ENCODE data around the gene GBA2. TPM values are rescaled to one million over a fixed set of nuclear protein-coding genes. Genes with fewer than 3 reads are reported as not detected.

GBA2 gene
- total RNA-seq, 1 donor: 41.5 TPM

- DNase-seq (ENCODE audit: low read depth in 2 of 3, low spot score in 2 of 3): peak in 1 of 3 donors; percentile 28
These were observed 7.3 kb downstream of the GBA2 start for GRCh38 chr9:35741740-35742139.

DNA sequence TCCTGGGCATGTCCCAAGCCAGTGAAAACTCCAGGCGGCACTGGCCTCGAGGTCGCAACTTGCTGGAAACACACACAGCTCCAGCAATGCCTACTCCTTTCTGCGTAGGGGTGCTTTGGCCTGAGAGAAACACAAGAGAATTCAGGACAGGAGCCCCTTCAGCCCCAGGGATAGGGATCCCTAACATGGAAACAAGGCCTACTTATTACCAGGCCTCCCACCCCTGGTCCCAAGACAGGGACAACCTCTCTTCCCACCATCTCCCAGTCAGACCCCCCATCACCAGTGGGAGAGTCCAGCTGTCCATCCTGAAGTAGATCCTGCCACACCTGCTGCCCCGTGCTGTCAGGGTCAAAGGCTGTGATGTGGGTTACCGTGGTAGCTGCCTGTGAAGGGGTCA lies 8.8 kb downstream of the GBA2 start:
- DNase-seq (ENCODE audit: low read depth in 2 of 3, low spot score in 2 of 3): no peak

- DNase-seq (ENCODE audit: low read depth in 2 of 3, low spot score in 2 of 3): no peak
These were observed 10.1 kb downstream of the GBA2 start for GRCh38 chr9:35738924-35739323.

DNA sequence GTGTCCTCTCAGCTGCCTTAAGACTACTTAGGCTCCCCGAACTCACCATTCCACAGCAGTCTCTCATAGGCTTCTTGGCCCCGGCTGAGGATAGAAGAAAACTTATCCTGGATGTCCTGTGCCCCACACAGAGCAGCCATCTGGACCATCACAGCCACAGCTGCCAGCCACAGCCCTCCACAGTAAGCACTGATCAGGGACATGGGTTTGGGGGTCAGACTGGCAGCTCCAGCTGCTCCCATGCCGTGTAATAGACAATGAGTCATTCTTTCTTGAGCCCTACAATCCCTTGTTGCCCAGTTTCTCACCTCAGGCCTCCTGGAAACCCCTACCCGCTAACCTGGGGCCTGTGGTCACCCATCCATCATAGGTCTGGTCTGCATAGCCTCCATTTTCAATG lies 10.8 kb downstream of the GBA2 start:
- DNase-seq (ENCODE audit: low read depth in 2 of 3, low spot score in 2 of 3): no peak

GRCh38 chr9:35737143-35737542 lies 11.9 kb downstream of the GBA2 start:
- no peak for DNase-seq (ENCODE audit: low read depth in 2 of 3, low spot score in 2 of 3)

- peak in 2 of 3 donors; percentile 72 to 89 for DNase-seq (ENCODE audit: low read depth in 2 of 3, low spot score in 2 of 3)
These were observed 12.8 kb downstream of the GBA2 start for GRCh38 chr9:35736201-35736633.

DNA sequence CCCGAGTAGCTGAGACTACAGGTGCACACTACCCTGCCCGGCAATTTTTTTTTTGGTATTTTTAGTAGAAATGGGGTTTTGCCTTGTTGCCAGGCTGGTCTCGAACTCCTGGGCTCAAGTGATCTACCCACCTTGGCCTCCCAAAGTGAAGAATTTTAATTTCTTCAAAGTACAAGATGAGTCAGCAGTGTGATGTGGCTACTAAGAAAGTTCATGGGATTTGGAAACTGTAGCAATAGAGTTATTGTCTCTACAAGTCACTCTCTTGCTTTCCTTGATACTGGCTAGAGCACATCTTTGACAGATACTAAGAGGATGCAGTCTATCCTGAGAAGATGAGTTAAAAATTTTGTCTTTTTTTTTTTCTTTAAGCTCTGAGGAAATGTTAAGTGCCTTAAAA lies 14.9 kb downstream of the GBA2 start:
- DNase-seq (ENCODE audit: low read depth in 2 of 3, low spot score in 2 of 3): no peak

DNA sequence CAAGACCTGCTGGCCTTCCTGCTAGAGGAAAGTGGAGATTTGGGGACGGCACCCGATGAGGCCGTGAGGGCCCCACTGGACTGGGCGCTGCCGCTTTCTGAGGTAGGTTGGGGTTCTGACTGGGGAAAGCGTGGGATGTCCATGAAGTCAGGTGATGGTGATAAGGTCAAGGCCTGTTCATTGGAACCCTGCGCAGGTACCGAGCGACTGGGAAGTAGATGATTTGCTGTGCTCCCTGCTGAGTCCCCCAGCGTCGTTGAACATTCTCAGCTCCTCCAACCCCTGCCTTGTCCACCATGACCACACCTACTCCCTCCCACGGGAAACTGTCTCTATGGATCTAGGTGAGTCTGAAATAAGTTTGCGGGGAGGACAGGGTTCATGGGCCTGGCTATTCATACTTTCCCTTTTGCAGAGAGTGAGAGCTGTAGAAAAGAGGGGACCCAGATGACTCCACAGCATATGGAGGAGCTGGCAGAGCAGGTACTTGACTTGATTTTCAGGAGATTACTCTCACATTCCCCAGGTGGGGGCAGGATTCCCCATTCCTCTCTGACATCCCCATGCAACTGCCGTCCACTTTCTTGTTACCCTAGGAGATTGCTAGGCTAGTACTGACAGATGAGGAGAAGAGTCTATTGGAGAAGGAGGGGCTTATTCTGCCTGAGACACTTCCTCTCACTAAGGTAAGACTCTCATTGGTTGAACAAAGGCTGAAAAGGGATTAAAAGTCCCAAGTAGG lies 16.1 kb downstream of the GBA2 start:
- peak in 1 of 3 donors; percentile 40 for DNase-seq (ENCODE audit: low read depth in 2 of 3, low spot score in 2 of 3)

DNA sequence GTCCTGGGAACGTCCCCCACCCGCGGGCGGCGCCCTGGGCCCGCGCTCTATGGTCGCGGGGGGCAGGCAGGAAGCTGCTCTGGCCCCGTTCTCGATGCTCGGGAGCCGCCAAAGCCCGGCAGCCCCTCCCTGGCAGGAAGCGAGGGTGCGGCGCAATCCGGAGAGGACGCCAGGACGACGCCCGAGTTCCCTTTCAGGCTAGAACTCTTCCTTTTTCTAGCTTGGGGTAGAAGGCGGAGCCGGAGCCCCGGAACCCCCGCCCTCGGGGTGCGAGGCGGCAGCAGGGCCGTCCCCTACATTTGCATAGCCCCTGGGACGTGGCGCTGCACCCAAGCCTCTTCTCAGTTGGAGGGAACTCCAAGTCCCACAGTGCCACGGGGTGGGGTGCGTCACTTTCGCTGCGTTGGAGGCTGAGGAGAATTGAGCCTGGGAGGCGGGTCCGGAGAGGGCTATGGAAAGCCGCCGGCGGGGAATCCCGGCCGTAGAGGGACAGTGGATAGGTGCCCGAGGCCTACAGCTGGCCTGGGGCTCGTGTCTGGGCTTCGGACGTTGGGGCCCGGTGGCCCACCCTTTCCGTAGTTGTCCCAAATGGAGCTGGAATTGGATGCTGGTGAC lies 16.7 kb downstream of the GBA2 start, which contains the start of the genes CREB3 and TLN1:
Gene CREB3, plus strand, starts transcription at position 482 of the 615 bp plus-strand sequence. Its CDS starts 107 bp downstream, at position 589.
Gene TLN1, minus strand, starts transcription at position 11 of the 615 bp plus-strand sequence. CDS start 6,501 bp downstream, outside the sequence.
- peak; percentile 85 to 99 (median 99) for DNase-seq (ENCODE audit: low read depth in 2 of 3, low spot score in 2 of 3)

DNA sequence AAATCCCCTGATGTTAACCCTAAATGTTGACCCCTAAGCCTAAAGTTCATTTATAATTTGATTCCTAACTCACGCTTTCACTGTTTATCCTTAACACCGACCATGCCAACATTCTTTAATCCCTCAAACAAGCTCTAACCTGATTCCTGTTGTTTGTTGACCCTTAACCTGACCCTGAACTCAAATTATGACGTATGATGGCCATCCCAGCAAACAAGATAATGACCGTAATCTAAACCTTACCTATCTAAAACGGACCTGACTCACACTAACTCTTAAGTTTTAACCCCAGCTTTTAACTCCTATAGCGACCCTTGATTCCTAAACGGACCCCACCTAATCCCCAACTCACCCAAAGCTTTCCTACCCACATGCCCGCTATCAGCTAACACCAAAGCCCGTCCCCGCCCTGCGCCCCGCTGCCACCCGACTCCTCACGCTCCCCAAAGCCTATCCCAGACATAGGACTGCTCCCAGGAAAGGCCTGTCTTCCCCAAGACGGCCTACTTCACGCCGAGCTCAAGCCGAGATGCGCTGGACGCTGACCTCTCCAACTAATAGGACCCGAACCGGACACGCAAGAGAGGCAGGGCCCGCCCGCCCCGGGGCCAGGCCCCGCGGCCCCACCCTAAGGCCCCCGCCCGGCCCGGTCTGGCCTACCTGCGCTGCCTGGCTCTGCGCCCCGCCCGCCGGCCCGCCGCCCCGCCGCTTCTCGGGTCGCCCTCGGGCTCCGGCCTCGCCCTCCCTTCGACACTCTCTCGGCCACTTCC lies 17.4 kb downstream of the GBA2 start:
- DNase-seq (ENCODE audit: low read depth in 2 of 3, low spot score in 2 of 3): no peak

- no peak for DNase-seq (ENCODE audit: low read depth in 2 of 3, low spot score in 2 of 3)
These were observed 18.6 kb downstream of the GBA2 start for GRCh38 chr9:35730486-35730854.

- peak in 2 of 3 donors; percentile 47 for DNase-seq (ENCODE audit: low read depth in 2 of 3, low spot score in 2 of 3)
These were observed 19.1 kb downstream of the GBA2 start for GRCh38 chr9:35729700-35730485.

- DNase-seq (ENCODE audit: low read depth in 2 of 3, low spot score in 2 of 3): no peak
These were observed 19.9 kb downstream of the GBA2 start for GRCh38 chr9:35729101-35729500.

DNA sequence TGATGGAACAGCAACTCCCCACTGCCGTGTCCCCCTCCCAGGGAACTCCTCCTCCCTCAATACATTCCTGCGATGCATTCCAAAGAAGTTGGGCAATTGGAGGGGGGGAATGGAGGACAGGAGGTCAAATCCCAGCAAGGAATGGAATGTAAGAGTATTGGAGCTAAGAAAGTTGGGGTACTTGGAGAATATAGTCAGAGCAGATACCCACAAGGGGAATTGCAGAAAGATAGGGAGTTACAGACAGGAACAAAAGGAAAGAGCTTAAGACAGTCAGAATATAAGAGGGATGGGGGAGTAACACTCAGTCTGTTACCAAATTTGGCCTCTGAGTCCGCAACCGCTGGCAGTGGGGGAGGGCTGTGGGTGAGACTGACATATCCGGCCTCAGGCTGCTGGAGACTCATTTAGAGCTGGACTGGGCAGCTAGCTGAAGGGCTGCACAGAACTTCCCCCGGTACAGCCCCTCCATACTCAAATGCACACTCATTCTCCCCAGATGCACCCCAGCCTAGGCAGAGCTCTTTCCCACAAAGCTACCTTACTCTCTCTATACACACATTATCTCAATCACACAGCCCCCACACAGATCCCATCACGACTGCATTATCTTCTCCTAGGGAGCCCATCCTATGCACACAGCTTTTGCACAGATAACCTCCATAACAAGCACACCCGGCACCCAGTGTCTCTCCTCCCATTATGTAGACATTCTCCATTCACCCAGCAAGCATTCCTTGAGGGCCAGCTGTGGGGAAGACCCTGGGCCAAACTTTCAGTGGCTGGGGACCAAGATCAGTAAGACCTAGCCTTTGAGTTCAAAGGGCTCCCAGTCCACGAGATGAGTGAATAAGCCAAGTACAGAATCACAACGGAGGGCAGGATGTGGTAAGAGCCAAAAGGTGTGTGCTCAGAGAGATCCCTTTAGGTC lies 20.7 kb downstream of the GBA2 start:
- peak in 2 of 3 donors; percentile 42 to 54 for DNase-seq (ENCODE audit: low read depth in 2 of 3, low spot score in 2 of 3)

DNA sequence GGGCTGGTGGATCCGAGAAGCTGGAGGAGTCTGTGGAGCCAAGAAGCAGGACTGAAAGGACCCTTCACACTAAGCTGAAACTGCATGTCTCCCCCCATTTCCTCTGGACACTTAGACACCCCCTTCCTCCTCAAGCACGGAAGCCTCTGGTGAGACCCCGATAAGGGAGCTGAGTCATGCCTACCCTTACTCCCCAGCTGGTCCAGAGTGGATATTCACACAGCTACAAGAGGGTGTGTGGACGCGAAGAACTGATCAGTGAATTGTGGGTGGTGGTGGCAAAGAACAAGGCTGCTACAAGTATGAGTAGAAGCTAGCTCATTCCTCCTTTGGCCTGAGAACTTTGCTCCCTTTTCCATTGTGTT lies 21.4 kb downstream of the GBA2 start:
- peak in 2 of 3 donors; percentile 80 to 84 for DNase-seq (ENCODE audit: low read depth in 2 of 3, low spot score in 2 of 3)

DNA sequence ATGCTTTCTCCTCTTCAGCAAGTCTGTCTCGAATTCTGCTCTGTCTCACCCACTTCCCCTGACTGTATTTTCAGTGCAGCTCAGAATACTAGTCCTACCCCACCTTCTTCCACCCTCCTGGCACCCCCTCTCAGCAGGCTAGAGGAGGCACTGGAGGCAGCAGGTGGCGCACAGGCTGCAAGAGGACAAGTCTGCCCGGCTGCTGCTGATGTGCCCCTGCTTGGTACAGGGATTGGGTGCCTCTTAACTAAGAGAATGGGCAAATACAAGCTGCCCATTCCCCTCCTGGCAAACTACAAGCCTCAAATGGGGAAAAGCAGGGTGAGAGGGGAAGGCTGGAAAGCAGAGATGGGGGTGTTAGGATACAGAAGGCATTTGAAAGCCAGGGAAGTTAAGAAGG lies 22.1 kb downstream of the GBA2 start:
- peak in 2 of 3 donors; percentile 86 to 93 for DNase-seq (ENCODE audit: low read depth in 2 of 3, low spot score in 2 of 3)

GRCh38 chr9:35725362-35725761 lies 23.7 kb downstream of the GBA2 start:
- no peak for DNase-seq (ENCODE audit: low read depth in 2 of 3, low spot score in 2 of 3)

DNA sequence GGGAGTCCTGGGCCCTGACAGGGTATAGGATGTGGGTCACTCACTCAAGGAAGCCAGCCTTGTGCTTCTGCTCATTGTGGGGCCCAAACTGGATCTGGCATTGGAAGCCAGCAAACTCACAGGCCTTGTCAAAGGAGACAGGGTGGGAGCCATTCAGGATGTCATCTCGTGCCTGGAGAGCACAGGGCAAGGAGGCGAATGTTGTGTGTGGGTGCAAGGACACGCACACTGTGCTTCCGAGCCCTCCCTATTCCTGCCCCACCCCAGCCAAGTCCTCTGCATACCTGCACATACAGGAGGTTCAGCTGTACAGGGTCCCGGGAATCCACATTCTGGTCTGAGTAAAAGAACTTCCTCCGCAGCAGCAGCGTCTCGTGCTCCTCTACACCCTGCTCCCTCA lies 25.1 kb downstream of the GBA2 start:
- no peak for DNase-seq (ENCODE audit: low read depth in 2 of 3, low spot score in 2 of 3)

- DNase-seq (ENCODE audit: low read depth in 2 of 3, low spot score in 2 of 3): no peak
These were observed 25.6 kb downstream of the GBA2 start for GRCh38 chr9:35723426-35723825.

DNA sequence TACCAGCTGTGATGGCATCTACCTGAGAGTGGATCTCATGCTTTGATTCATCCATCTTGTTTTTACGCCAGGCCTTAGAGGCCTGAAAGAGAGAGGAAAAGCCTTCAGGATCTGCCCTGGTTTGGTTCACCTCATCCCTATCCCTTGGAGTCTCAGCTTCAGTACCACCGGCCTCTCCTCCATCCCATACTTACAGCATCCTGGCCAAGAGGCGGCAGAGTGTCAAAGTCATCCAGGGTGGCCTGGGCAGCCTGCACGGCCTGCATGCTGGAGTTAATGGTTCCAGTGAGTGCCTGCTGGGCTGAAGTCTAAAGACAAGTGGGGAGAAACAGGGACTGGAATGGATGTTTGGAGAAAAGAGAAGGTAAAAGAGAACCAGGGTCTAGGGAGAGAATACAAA lies 29.5 kb downstream of the GBA2 start:
- DNase-seq (ENCODE audit: low read depth in 2 of 3, low spot score in 2 of 3): no peak
